Activated CD4-positive, alpha-beta memory T cell treated with anti-CD3 and anti-CD28 coated beads, Interleukin-2, amount 10 ng/mL, durations not matched to agents 7 days and 5 days (primary cell): Measurements from ENCODE around the gene TMEM179B. TPM values are rescaled to one million over a fixed set of nuclear protein-coding genes. Genes with fewer than 3 reads are reported as not detected.

Experiments
- CTCF ChIA-PET: fragments of 350-600 bp; sonication (Branson Sonifier 250); formaldehyde crosslinking; loops from one replicate; lab custom pipeline; 2021; ENCODE audit warnings: antibody characterized with exemption, inconsistent platforms; lab: Charles Lee
- POLR2A ChIA-PET: fragments of 350-600 bp; sonication (Branson Sonifier 250); formaldehyde crosslinking; loops from one replicate; lab custom pipeline; 2021; ENCODE audit warnings: antibody characterized with exemption; lab: Charles Lee
- DNase-seq: peaks from one replicate; pipeline ENCODE4 v3.0.0-alpha.2; 2020
- H3K27ac Mint-ChIP-seq: one replicate; pipeline ENCODE4 v1.8.0; 2021; ENCODE audit warnings: mild to moderate bottlenecking, mixed read lengths
- H3K27me3 Mint-ChIP-seq: one replicate; pipeline ENCODE4 v1.8.0; 2021; ENCODE audit warnings: mixed read lengths
- H3K36me3 Mint-ChIP-seq: one replicate; pipeline ENCODE4 v1.8.0; 2021; ENCODE audit warnings: low read depth, mixed read lengths
- H3K4me1 Mint-ChIP-seq: one replicate; pipeline ENCODE4 v1.8.0; 2021; ENCODE audit warnings: mixed read lengths
- H3K4me3 Mint-ChIP-seq: one replicate; pipeline ENCODE4 v1.8.0; 2021; ENCODE audit warnings: mild to moderate bottlenecking, mixed read lengths
- H3K9me3 Mint-ChIP-seq: one replicate; pipeline ENCODE4 v1.8.0; 2021; ENCODE audit warnings: mixed read lengths
- total RNA-seq, 2 experiments: library from RNA; stranded (reverse); gene quantifications; one replicate each; pipeline ENCODE4 v1.2.3, GENCODE V29; 2021

TMEM179B gene
- total RNA-seq, 2 experiments from 2014 or later, result 46.9 to 48.2 TPM

- Mint-ChIP-seq H3K4me3 (peak overlapping the region; percentile 87), H3K36me3 (peaks cover 19% of the 10 kb centered on the region), H3K4me1 (peaks cover 34% of the 10 kb centered on the region), H3K27ac (peak overlapping the region; percentile 88), H3K9me3 (no peaks in the 10 kb centered on the region), H3K27me3 (no peaks in the 10 kb centered on the region)
- ChIA-PET POLR2A (interaction anchor here (0.6 to 7.7 kb wide), 16 partner anchors 9 to 179 kb away, joined by 3 to 73 read pairs (median 10); partner anchors contain the start of genes C11orf98, CSKMT, HNRNPUL2 and INTS5), CTCF (interaction anchor here (0.6 to 8.8 kb wide), 7 partner anchors 9 to 159 kb away, joined by 3 to 108 read pairs (median 3); partner anchors contain the start of genes POLR2G, TMEM179B and ZBTB3)
- peak; percentile 37 for DNase-seq
Measured at GRCh38 chr11:62770778-62771143, 16.4 kb upstream of the TMEM179B start.

GRCh38 chr11:62771144-62772021 lies 15.8 kb upstream of the TMEM179B start, which contains the start of gene TAF6L:
Gene TAF6L (plus strand): TSS chr11:62771396. CDS start chr11:62775784, 4,388 bp downstream.
- ChIA-PET POLR2A (interaction anchor here (0.6 to 7.7 kb wide), 19 partner anchors 9 to 179 kb away, joined by 3 to 73 read pairs (median 9); partner anchors contain the start of genes C11orf98, CSKMT, HNRNPUL2 and INTS5), CTCF (interaction anchor here (0.6 to 8.8 kb wide), 9 partner anchors 10 to 160 kb away, joined by 3 to 108 read pairs (median 6); partner anchors contain the start of genes HNRNPUL2, POLR2G, SLC3A2 and TMEM179B)
- H3K27ac Mint-ChIP-seq, result peak within 1 kb of the TSS; percentile 88
- H3K36me3 Mint-ChIP-seq, result peaks cover 14% of the 10 kb centered on the region
- peaks cover 30% of the 10 kb centered on the region for H3K4me1 Mint-ChIP-seq
- peak; percentile 96 for DNase-seq
- no peaks in the 10 kb centered on the region for H3K27me3 Mint-ChIP-seq
- no peaks in the 10 kb centered on the region for H3K9me3 Mint-ChIP-seq
- H3K4me3 Mint-ChIP-seq, result peak within 1 kb of the TSS; percentile 87

- ChIA-PET POLR2A (interaction anchor here (0.6 to 7.7 kb wide), 9 partner anchors 13 to 106 kb away, joined by 3 to 73 read pairs (median 4); partner anchors contain the start of genes NXF1, POLR2G, SLC3A2 and STX5), CTCF (interaction anchor here (0.6 to 8.8 kb wide), 4 partner anchors 12 to 38 kb away, joined by 3 to 108 read pairs (median 4); partner anchors contain the start of genes TMEM179B and ZBTB3)
- Mint-ChIP-seq H3K27me3 (no peaks in the 10 kb centered on the region), H3K4me3 (no peak overlapping the region), H3K4me1 (peaks cover 36% of the 10 kb centered on the region), H3K36me3 (peaks cover 15% of the 10 kb centered on the region), H3K9me3 (no peaks in the 10 kb centered on the region), H3K27ac (no peak overlapping the region)
- no peak for DNase-seq
Measured at GRCh38 chr11:62774407-62774806, 12.8 kb upstream of the TMEM179B start.

GRCh38 chr11:62775646-62776045 lies 11.6 kb upstream of the TMEM179B start:
- Mint-ChIP-seq H3K27ac (no peak overlapping the region), H3K27me3 (no peaks in the 10 kb centered on the region), H3K36me3 (peaks cover 12% of the 10 kb centered on the region), H3K9me3 (no peaks in the 10 kb centered on the region), H3K4me3 (no peak overlapping the region), H3K4me1 (peaks cover 24% of the 10 kb centered on the region)
- no peak for DNase-seq
- POLR2A ChIA-PET, result interaction anchor here (1.0 to 7.7 kb wide), 8 partner anchors 12 to 106 kb away, joined by 3 to 73 read pairs (median 5); partner anchors contain the start of genes NXF1, POLR2G, SLC3A2 and TMEM179B
- CTCF ChIA-PET, result interaction anchor here (0.8 to 8.8 kb wide), 3 partner anchors 11 to 39 kb away, joined by 3 to 108 read pairs (median 3); partner anchors contain the start of genes TMEM179B and ZBTB3

- Mint-ChIP-seq H3K4me3 (no peak overlapping the region), H3K27ac (peak overlapping the region; percentile 49)
- no peak for DNase-seq
Measured at GRCh38 chr11:62777389-62777788, 9.8 kb upstream of the TMEM179B start.

GRCh38 chr11:62778441-62778840 lies 8.8 kb upstream of the TMEM179B start:
- POLR2A ChIA-PET, result interaction anchor here (2.2 kb wide), 1 partner anchor 62 kb away, joined by 10 read pairs; the partner anchor contains the start of gene WDR74
- Mint-ChIP-seq H3K36me3 (peaks cover 17% of the 10 kb centered on the region), H3K4me3 (no peak overlapping the region), H3K9me3 (no peaks in the 10 kb centered on the region), H3K27ac (peak overlapping the region; percentile 42), H3K4me1 (peaks cover 13% of the 10 kb centered on the region), H3K27me3 (no peaks in the 10 kb centered on the region)
- no peak for DNase-seq
- CTCF ChIA-PET, result no interaction called here

More at GRCh38 chr11:62777389-62777788, 9.8 kb upstream of the TMEM179B start:
- H3K27me3 Mint-ChIP-seq, result no peaks in the 10 kb centered on the region
- ChIA-PET POLR2A (interaction anchor here (1.6 to 3.5 kb wide), 3 partner anchors 10 to 104 kb away, joined by 6 to 24 read pairs (median 10); partner anchors contain the start of genes SLC3A2, TMEM179B and WDR74), CTCF (interaction anchor here (0.8 to 8.8 kb wide), 4 partner anchors 9 to 352 kb away, joined by 3 to 108 read pairs (median 4); partner anchors contain the start of genes HNRNPUL2, TMEM179B and ZBTB3)
- peaks cover 13% of the 10 kb centered on the region for H3K36me3 Mint-ChIP-seq
- H3K4me1 Mint-ChIP-seq, result peaks cover 13% of the 10 kb centered on the region
- no peaks in the 10 kb centered on the region for H3K9me3 Mint-ChIP-seq

- Mint-ChIP-seq H3K36me3 (peaks cover 18% of the 10 kb centered on the region), H3K9me3 (no peaks in the 10 kb centered on the region), H3K4me3 (no peak overlapping the region), H3K27ac (no peak overlapping the region), H3K27me3 (no peaks in the 10 kb centered on the region), H3K4me1 (peaks cover 12% of the 10 kb centered on the region)
- ChIA-PET POLR2A (interaction anchor here (0.6 kb wide), 1 partner anchor 58 kb away, joined by 3 read pairs; no protein-coding TSS in a partner anchor), CTCF (no interaction called here)
- no peak for DNase-seq
Measured at GRCh38 chr11:62782753-62783152, 4.4 kb upstream of the TMEM179B start.

GRCh38 chr11:62786318-62787004 lies 741 bp upstream of the TMEM179B start:
- CTCF ChIA-PET, result interaction anchor here (0.7 to 5.0 kb wide), 47 partner anchors 8 to 362 kb away, joined by 3 to 108 read pairs (median 5); partner anchors contain the start of genes C11orf98, CSKMT, GNG3 and HNRNPUL2
- Mint-ChIP-seq H3K36me3 (peaks cover 39% of the 10 kb centered on the region), H3K9me3 (no peaks in the 10 kb centered on the region), H3K4me1 (peaks cover 43% of the 10 kb centered on the region), H3K4me3 (peak overlapping the region; percentile 83), H3K27me3 (no peaks in the 10 kb centered on the region), H3K27ac (peak overlapping the region; percentile 85)
- peak; percentile 89 for DNase-seq
- POLR2A ChIA-PET, result interaction anchor here (0.8 to 11.3 kb wide), 31 partner anchors 10 to 195 kb away, joined by 3 to 224 read pairs (median 10); partner anchors contain the start of genes B3GAT3, GNG3, HNRNPUL2 and INTS5

- no peaks in the 10 kb centered on the region for H3K27me3 Mint-ChIP-seq
- CTCF ChIA-PET, result interaction anchor here (1.0 to 5.0 kb wide), 7 partner anchors 16 to 108 kb away, joined by 3 to 108 read pairs (median 7); partner anchors contain the start of genes NXF1, STX5, TAF6L and TEX54
- peaks cover 53% of the 10 kb centered on the region for H3K4me1 Mint-ChIP-seq
- no peaks in the 10 kb centered on the region for H3K9me3 Mint-ChIP-seq
- no peak for DNase-seq
- peak overlapping the region; percentile 95 for H3K4me3 Mint-ChIP-seq
- H3K27ac Mint-ChIP-seq, result peak overlapping the region; percentile 97
- H3K36me3 Mint-ChIP-seq, result peaks cover 46% of the 10 kb centered on the region
- POLR2A ChIA-PET, result interaction anchor here (1.2 to 11.3 kb wide), 16 partner anchors 8 to 143 kb away, joined by 3 to 224 read pairs (median 34); partner anchors contain the start of genes GANAB, HNRNPUL2, NXF1 and POLR2G
Measured at GRCh38 chr11:62788991-62789390, 1.8 kb downstream of the TMEM179B start.

GRCh38 chr11:62789576-62789975 lies 2.4 kb downstream of the TMEM179B start:
- ChIA-PET CTCF (interaction anchor here (1.0 to 2.4 kb wide), 3 partner anchors 16 to 92 kb away, joined by 3 to 7 read pairs (median 4); partner anchors contain the start of genes NXF1 and ZBTB3), POLR2A (interaction anchor here (1.2 to 11.3 kb wide), 11 partner anchors 11 to 143 kb away, joined by 3 to 224 read pairs (median 44); partner anchors contain the start of genes GANAB, HNRNPUL2, NXF1 and POLR2G)
- Mint-ChIP-seq H3K4me3 (peak overlapping the region; percentile 95), H3K36me3 (peaks cover 52% of the 10 kb centered on the region), H3K4me1 (peaks cover 55% of the 10 kb centered on the region), H3K27ac (peak overlapping the region; percentile 97), H3K27me3 (no peaks in the 10 kb centered on the region), H3K9me3 (no peaks in the 10 kb centered on the region)
- DNase-seq, result no peak
